ENCODE measurements around the gene C12orf60.

The C12orf60 gene

DNA sequence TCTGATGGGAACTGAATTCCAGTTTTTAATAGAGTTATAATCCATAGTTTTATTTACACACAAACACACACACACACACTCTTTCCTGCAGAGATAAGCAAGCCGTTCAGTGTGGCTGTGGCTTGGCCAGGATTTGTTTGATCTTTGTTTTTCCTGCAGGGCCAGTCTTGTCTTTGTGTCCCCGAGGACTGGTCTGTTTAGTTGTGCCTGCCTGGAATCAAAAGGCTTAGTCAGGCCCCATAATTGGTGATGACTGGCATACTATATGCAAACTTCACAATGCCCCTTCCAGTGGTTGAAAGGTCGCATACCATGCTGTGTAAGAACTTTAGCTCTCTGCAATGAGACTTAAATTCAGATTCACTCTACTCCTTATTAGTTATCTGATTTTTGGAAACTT lies 26.2 kb upstream of the C12orf60 start:
- no peak for DNase-seq

DNA sequence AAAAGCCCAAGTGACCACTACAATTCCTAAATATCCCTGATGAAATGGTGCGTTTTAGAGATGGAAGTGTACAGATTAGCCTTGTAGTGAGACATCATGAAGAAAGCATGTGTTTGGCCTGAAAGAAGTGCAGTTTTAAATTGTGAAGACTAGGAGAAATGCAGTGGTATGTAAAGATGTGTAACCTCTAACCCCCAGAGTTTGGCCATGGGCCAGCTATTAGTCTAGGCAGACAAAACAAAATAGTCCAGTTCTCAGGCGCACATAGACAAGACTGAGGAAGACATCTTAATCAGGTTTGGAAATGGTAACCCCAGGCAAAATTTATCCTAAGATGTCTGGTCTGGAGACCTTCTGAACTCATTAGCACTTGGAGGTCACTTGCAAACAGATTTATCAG lies 23.6 kb upstream of the C12orf60 start:
- DNase-seq = no peak

DNA sequence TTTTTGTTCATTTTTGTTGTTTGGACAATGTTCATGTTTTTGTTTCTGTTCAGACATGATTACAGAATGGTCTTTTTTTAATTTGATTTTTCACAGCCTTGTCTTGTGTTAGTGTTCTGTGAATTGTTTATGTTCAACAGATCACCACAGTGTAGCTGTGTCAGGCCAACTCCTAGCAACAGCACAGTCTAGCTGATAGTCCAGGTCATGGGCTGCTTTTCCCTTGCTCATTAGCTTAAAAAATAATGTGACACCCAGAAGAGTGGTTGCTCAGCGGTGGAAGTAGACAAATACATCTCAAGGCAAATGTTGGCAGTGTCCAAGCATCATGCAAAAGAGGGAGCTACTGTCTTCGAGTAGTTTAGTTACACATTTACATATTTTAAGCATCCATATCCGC lies 22.6 kb upstream of the C12orf60 start:
- no peak for DNase-seq

DNA sequence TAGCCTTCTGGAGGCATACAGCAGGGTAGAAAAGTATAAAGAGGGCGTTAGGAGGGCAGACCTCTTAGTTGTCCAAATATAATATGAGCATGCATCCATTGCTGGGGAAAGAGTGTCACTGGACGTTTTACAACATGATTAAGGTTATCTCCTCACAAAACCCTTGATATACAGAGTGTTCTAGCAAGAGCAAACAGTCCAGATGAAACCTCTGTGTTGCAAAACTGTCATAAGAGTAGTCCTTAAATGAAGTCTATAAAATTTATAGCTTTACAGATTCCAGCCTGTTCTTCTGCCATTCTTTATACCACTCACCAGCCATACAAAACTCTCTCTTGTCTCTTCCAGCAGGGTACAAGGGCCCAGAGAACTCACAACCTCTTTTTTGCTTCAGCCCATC lies 21.9 kb upstream of the C12orf60 start:
- DNase-seq = no peak

DNA sequence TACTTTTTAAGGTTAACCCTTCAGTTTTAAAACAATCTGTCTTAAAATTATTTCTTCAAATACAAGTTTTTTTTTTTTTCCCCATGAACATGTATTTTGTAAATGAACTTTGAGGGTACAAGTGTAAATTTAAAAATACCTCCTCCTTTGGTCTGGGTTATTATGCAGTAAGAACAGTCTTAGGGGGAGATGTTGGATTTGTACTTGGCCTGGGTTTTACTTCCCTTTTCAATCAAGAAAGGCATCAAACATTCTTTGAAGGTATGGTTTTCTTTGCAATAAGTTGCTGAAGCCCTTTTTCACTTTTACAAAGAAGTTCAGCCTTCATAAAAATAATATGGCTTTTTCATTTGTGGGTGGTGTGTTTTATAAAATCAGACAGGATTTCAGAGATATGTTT lies 20.7 kb upstream of the C12orf60 start:
- no peak for DNase-seq

DNA sequence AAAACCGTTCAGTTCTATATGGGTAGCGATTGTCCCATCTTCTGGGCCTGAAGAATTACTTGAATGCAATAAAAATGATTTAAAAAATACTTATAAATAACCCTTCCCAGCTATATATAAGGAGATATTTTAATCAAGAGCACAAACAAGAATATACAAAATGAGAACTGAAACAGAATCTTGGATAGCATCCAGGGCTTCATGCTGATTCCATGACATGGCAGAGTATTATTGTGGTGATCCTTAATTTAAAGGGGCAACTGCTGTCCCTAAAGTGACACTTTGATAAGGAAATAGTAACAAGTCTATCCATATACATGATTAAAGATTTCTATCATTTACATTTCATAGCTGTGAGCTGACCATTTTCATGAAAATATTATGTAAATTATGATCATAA lies 19.0 kb upstream of the C12orf60 start:
- no peak for DNase-seq

DNA sequence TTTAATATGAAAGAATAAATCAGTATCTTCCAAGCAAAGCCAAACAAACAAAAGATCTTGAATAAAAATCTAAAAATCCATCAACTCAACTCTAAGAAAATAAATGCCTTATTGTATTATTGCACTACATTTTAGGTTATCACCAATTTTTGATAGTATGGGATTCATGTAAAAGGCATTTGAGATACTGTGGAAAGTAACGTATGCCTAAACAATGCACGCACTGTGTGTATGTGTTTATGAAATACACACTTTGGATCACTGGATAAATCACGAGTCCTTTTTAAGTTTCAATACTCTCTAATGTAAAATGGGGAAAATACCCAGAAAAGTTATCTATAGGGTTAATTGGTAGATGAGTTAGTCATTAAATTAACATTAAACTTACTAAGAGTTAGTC lies 17.9 kb upstream of the C12orf60 start:
- DNase-seq = no peak

DNA sequence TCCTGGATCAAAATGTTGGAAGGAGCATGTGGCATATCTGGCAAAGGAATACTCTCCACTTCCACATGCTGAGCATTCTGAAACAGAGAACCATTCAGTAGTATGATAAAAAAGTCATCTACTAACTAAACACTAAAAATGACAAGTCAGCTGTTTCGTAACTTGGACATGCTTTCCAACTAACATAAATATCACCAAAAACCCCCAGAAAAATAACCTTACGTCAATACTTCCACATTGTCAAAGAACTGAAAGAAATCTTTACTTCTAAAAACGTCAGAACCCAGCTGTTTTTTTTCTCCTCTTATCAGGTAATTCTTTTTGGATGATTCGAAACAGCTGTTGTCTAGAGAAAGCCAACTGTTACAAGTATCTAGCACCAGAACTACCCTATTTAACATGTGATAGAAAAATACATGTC lies 8.4 kb upstream of the C12orf60 start:
- DNase-seq = no peak

DNA sequence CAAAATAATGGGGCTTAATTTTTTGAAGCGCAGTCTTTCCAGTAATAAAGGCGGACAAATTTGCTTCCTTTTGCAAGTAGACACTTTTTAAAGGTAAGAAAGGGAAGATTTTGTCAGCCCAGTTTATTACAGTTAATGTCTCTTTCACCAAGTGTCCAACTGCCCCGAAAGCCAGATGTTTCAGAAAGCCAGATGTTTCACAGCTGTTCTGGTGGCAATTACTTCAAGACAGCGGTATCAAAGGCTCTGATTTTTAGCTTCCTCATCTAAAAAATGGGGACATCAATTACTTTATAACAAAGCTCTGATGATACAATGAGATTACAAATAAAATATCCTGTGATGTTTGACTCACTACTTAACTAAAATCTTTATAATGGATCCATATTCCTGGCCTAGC lies 1.2 kb upstream of the C12orf60 start:
- no peak for DNase-seq

DNA sequence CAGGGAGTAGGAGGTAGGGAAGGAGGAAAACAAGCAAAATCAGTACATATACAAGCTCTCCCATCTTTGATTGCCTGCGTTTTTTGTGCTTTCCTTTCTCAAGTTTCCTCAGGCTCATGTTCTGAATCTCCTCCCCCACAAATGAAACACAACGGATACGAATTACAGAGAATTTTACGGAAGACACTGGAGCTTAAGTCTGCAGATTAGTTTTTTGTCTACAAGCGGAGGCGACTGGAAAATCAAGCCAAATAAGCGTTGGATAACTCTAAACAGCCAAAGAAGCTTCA lies 804 bp upstream of the C12orf60 start:
- DNase-seq = no peak

DNA sequence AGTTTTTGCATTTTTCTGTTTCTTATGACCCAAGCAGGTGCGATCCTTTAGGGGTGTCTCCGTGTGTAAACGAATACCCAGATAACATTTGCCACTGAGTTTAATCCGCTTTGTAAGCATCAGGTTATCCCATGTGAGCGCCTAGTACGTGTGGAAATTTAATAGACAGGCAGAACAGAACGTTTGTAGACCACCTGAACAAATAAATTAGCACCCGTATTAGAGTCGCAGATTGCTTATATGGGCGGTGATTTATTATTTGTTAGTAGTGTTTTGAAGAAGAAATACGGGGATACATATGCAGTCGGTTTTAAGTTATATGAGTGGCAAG lies 325 bp downstream of the C12orf60 start:
- no peak for DNase-seq

DNA sequence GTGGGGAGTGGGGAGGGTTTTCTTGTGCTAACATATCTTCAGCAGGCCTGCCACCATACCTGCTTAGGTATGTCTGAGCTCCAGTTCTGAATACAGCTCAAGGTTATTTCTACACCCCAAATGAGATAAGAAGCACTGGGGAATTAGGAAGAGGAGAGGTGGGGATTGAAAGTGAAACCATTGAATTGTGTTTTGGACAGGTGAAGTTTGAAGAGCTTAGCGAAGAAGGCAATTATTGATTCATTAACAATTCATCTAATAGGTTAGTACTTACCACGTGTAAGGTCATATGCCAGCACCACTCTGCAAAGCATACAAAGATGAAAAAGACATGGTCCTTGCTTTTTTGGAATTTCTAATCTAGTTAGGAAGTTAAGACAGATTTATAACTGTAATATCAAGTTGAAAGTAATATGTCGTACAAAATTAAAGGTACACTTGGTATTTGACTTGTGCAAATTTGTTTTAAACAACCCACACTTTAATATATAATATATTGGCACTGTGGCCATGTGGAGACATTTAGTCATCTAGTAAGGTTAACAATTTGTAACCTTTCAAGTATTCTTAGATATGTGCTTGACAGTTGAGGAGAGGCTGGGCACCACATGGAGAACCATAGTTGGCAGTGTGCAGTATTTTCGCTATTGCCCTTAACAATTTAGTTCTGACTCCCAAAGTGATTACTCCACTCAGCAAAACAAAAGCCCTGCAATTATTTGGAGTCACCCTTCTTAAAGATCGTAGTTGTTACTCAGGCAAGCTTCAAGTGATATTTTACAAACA lies 6.9 kb downstream of the C12orf60 start:
- DNase-seq = no peak

DNA sequence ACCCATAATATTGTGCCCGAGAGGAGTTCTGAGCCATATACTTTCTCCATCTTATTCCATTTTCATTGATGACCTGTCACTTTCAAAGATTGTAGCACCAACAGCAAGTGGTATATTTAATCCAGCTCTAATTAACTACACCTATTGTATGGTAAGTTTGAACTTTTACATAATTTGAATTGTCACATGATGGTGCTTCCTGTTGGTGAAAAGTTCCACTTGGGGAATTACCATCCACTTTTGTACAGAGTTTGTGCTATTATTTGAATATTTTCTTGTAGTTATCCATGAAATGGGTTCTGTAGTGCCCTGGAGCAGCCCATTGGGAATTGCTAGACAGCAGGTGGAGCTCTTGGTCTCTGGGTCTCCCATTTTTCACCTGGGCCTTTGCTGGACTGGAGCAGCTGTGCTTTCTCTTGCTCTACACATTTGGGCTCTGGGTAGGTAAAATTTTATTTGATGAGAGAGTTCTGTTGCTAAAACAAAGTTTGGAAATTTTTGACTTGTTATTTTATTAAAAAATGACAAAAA lies 7.5 kb downstream of the C12orf60 start:
- no peak for DNase-seq

DNA sequence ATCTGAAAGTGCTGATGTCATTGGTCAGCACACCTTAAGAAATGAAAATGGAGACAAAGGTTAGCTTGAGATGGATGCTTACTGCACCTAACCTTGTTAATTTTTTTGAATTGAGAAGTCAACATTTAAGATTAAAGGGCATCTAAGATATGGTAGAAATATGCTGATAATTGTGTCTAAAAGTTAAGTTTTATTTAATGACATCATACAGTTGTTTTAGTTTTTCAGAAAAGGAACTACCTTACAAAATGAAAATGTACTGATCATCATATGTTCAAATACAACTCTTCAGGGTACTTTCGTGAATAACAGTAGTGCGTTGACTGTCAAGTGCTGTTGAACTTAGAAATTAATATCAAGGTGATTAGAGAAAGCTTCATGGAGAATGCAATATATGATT lies 8.0 kb downstream of the C12orf60 start:
- no peak for DNase-seq

DNA sequence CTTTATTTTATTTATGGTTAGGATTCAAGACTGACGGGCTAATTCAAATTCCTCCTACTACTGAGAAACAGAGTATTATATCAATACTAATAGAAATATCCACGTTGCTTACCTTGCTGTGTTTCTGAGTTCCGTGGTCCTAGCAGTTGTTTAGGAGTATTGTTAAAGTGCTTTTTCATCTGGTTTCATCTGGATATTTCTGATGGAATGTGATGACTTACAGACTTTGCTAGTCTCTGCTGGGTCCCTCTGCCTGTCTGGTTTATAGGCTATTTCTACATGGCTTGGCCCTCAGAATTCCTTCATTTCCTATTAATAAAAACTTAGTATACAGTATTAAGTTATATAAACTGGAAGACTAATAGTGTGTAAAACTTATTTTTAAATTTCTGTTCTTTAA lies 10.5 kb downstream of the C12orf60 start, which contains the start of gene SMCO3:
SMCO3 (minus strand) TSS at position 169 of the 400 bp plus-strand sequence. CDS start 7,502 bp downstream, outside the sequence.
- DNase-seq = no peak

DNA sequence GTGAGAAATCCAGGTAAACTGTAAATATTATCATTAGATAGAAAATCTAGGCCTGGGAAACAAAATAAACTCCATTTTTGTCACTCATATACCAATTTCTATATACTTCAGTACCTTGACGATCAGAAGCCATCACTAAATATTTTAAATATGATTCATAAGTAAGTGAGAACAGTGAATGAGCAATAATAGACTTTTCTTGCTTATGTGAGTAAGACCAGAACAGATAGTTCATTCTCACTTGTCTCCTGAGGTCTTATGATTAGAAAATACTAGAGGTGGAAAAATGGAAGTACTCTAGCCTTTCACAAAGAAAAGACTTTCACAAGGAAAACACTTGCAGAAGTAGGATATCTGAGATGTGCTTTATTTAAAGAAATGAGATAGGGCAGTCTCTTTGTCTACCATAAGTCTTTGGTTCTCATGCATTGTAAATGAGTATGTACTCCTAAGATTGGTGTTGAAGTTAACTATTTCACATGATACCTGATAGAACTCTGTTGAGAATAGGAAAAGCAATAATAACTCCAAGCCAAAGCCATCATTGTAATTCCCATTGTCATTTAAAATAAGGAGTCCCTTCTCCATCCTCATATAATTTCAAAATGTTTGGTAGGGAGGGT lies 20.7 kb downstream of the C12orf60 start:
- DNase-seq = no peak

DNA sequence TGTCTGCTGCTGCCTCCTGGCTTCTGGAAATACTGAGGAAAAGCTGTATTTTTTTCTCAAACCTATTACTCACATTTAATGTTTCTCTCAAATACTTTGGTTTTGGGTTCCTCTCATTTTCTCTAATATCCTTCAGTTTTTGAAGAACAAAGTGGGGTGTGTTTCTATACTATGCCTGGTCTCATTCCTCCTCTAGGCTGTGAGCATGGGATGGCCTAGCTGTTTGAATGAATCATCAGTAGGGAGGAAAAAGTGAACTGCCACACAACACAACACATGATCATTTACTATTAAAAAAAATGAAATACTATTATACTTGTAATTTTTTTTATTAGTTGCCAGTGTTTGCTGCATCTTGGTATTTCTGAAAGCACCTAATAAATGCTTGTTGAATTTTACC lies 21.8 kb downstream of the C12orf60 start:
- DNase-seq = no peak

DNA sequence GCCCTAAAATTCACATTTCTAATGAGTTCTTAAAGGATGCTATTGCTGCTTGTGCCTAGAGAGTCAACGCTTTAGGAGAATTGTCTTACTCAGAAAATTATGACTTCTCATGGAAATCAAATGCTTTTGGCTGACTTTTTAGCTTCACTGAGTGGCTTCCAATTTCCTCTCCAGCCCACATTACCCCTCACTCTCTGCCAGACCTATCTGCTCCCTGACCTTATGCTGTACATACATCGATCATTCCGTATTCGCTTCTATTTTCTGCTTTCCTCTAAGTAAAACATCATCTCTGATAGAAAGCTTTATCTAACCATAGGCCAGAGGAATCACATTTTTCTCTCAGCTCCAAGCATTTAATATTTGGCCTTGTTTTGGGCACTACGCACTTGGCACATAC lies 23.0 kb downstream of the C12orf60 start:
- DNase-seq = no peak

DNA sequence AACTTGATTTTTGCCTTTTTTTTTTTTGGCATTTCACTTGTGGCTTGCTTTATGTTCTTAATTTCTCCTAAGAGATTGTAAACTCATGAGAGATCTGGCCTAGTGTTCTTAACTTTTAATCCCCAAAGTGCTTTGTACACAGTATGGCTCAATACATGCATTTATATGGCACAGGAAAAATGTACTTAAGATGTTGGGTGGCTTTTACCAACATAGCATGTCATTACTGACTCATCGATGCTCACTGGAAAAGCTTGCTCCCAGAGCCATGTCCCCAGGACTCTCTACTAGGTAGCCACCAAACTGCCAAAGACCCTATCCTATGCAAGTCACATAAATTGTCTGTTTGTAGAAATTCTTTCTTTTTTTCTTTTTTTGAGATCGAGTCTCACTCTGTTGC lies 23.6 kb downstream of the C12orf60 start:
- DNase-seq = no peak

DNA sequence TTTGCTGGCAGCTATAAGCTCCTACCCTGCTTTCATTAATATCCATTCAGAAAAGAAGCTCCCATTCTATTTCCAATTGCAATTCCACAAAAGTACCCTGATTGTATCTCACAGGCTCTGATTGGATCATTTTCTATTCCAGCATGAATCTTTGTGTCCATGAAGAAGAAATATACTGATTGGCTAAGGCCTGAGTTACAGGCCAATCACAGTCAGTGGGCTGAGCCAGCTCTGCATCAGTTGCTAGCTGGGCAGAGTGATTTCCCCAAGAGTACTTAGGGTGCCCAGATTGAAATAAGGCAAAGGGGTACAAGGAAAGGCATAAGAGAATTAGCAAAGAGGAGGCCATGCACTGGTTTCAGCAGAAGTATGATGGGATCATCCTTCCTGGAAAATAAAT lies 25.4 kb downstream of the C12orf60 start:
- DNase-seq = no peak

DNA sequence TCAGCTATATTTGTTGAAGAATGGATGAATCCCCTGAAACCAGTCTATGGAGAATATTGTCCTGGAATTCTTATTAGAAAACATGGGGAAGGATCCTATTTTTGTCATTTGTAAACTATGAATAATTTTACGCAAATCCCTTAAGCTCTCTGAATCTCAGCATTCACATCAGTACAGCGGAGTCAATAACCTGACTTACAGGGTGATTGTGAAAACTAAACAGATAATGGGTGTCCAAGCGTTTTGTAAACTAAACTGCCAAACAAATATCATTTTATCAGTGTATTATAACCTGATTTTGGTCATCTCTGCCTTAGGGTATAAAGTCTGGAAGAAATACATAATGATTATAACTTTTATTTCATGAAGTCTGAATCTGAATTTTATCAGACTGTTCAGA lies 29.9 kb downstream of the C12orf60 start:
- no peak for DNase-seq

DNA sequence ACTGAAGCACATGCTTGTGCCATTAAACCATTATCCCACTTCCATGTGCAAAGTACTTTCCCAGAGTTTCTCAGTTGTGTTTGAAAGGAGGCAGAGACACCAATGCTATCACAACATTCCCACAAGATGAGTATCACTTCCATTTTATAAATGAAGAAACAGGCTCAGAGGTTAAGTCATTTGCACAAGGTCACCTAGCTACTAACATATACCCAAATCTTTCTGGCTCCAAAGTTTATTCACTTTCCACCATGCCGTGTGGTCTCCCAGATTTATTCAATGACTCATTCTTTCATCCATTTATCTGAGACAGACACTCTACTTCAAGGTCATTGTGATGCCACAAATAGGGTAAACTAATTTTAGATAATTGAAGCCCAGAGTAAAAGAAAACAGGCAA lies 30.5 kb downstream of the C12orf60 start:
- no peak for DNase-seq

DNA sequence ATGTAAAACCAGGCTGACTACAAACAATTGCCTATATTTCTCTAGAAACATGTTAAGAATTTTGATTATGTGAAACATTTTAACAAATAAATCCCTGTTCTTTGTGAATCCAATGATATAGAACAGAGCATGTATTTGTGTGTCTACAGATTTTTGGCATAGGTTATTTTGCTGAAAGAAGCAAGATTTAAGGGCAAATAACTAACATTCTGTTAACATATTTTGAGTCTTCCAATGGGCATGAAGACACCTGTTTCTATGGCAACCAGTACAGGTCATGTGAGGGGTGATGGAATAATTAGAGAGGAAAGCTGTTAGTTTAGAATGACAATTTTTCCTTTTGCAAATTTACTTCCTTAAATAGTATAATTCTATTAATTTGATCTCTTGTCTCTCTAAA lies 31.0 kb downstream of the C12orf60 start:
- no peak for DNase-seq

DNA sequence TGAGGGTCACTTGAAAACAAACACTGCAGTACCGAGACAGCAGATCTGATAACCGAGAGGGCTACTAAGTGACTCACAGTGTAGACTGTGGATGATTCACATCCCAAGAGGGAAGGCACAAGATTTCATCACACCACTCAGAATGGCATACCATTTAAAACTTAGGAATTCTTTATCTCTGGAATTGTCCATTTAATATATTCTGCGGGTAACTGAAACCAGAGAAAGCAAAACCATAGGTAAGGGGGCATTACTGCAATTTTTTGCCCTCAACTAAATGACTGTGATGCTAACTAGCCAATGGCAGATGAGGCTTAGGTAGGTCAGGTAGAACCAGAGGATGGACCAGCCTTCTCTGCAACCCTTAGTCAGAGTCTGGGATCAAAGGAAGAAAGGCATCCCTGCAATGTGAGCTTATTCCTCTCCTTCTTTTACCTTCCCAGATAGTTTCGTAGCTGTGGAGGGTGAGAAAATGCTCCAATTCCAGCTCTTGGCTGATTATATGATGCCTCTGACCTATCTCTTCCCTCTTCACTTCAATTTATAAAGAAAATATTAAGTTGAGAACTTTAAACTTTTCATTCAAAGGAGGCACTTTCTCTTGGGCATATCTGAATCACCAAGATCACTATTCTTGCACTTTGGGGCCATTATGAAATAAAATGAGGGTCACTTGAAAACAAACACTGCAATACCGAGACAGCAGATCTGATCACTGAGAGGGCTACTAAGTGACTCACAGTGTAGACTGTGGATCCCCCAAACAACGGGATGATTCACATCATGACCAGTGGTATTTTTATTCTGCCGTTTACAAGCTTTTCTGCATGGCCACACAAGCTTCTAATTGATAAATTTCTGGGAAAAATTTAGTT lies 33.1 kb downstream of the C12orf60 start:
- no peak for DNase-seq
